Panc1 (cell line): ENCODE results near the gene SYNRG.

Experiments
- CTCF ChIP-seq: fragments of 450-650 bp; IDR thresholded peaks from 2 replicates; pipeline ENCODE4 v1.5.1; 2017; ENCODE audit warnings: mild to moderate bottlenecking
- POLR2AphosphoS5 ChIP-seq: IDR thresholded peaks from 2 replicates; pipeline ENCODE4 v1.6.1; 2012; ENCODE audit warnings: mild to moderate bottlenecking, low read depth, low read length, moderate library complexity
- REST ChIP-seq, 2 experiments: IDR thresholded peaks; 2 replicates each; pipeline ENCODE4 v1.6.1; 2011 to 2012; ENCODE audit warnings: low read depth in 2 of 2, control low read depth in 1 of 2, low read length in 1 of 2, mild to moderate bottlenecking in 1 of 2, moderate library complexity in 1 of 2; ENCODE audit not compliant: insufficient read depth in 1 of 2
- SIN3A ChIP-seq: IDR thresholded peaks from 2 replicates; pipeline ENCODE4 v1.6.1; 2012; ENCODE audit warnings: low read depth, mild to moderate bottlenecking, low read length, moderate library complexity, borderline replicate concordance; ENCODE audit not compliant: insufficient read depth
- TCF7L2 ChIP-seq: IDR thresholded peaks from 2 replicates; pipeline ENCODE4 v1.6.1; 2011; ENCODE audit warnings: mild to moderate bottlenecking, low read depth, low read length, inconsistent platforms

DNA sequence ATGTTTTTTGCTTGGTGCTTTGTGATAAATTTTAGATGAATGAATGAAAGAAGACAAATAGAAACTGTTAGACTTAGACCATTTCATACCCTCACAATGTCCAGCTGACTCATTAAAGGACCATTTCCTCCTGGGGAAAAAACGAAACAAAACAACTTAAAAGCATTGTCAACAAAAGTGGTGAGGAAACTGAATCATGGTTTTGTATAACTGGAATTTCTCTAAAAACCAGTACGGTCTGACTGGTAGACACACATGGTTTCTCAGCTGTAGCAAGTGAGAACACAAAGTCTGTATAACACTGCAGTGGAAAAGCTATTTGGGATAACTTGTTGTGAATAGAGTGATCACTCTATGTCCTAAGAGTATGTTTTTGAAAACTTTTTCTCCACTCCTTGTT is 39.3 kb upstream of the SYNRG start:
- TF ChIP-seq CTCF (no peak), SIN3A (no peak), TCF7L2 (no peak), POLR2AphosphoS5 (no peak), REST (IDR thresholded peaks at IDR 0.05; ENCODE audit: insufficient read depth in 1 of 2, low read depth in 2 of 2, low read length in 1 of 2) (no peak)
